MM.1S (cell line): Measurements from ENCODE around the gene TCP11.

ENCODE experiments used
- EZH2 ChIP-seq: fragments of 300-600 bp; sonication (generic); optimal IDR thresholded peaks from 2 replicates; pipeline ENCODE3; 2017; ENCODE audit warnings: low read depth, mild to moderate bottlenecking, antibody characterized with exemption, low read length, mixed read lengths
- TF ChIP-seq, protein P1 (sequence below): fragments of 300-600 bp; sonication (generic); IDR thresholded peaks from 2 replicates; pipeline ENCODE4 v1.5.1; 2016; ENCODE audit warnings: antibody characterized with exemption, low read length, mixed read lengths

DNA sequence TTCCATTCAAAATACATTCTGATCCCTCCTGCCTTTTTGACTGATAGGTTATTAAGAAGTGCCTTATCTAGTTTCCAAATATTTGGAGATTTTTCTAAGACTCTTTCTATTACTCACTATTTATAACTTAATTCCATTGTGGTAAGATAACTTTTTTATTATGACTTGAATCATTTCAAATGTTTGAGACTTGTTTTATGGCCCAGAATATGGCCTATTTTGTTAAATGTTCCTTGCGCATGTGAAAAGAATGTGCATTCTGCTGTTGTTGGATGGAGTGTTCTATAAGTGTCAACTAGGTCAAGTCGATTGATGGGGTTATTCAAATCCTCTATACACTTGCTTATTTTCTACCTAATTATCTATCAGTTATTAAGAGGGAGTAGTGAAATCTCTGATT lies 13.1 kb upstream of the TCP11 start:
- TF ChIP-seq, protein P1, sequence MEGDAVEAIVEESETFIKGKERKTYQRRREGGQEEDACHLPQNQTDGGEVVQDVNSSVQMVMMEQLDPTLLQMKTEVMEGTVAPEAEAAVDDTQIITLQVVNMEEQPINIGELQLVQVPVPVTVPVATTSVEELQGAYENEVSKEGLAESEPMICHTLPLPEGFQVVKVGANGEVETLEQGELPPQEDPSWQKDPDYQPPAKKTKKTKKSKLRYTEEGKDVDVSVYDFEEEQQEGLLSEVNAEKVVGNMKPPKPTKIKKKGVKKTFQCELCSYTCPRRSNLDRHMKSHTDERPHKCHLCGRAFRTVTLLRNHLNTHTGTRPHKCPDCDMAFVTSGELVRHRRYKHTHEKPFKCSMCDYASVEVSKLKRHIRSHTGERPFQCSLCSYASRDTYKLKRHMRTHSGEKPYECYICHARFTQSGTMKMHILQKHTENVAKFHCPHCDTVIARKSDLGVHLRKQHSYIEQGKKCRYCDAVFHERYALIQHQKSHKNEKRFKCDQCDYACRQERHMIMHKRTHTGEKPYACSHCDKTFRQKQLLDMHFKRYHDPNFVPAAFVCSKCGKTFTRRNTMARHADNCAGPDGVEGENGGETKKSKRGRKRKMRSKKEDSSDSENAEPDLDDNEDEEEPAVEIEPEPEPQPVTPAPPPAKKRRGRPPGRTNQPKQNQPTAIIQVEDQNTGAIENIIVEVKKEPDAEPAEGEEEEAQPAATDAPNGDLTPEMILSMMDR, result no peak
- no peak for TF ChIP-seq EZH2
